ENCODE data around the gene MERTK.
A peak's percentile ranks its signal among the peaks of the same experiment; 100 is the strongest.

Gene MERTK

DNA sequence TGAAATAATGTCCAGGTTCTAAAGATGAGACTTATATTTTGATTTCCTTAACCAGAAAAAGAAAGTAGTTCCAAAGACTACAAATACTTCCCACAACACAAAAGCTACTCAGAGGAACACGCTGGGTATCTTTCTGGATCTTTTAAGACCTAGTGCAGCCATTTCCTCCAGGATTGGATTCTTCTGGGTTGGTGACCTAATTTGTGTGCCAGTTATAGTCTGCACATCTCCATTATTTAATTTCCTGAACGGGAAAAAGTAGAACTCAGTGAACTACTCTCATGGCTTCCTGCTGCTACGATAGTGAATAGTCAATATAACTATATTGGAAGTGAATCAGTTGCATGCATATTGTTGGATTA is 158.2 kb downstream of the MERTK start:
- TF ChIP-seq, protein P1, sequence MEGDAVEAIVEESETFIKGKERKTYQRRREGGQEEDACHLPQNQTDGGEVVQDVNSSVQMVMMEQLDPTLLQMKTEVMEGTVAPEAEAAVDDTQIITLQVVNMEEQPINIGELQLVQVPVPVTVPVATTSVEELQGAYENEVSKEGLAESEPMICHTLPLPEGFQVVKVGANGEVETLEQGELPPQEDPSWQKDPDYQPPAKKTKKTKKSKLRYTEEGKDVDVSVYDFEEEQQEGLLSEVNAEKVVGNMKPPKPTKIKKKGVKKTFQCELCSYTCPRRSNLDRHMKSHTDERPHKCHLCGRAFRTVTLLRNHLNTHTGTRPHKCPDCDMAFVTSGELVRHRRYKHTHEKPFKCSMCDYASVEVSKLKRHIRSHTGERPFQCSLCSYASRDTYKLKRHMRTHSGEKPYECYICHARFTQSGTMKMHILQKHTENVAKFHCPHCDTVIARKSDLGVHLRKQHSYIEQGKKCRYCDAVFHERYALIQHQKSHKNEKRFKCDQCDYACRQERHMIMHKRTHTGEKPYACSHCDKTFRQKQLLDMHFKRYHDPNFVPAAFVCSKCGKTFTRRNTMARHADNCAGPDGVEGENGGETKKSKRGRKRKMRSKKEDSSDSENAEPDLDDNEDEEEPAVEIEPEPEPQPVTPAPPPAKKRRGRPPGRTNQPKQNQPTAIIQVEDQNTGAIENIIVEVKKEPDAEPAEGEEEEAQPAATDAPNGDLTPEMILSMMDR (conservative IDR thresholded peaks at IDR 0.05; ENCODE audit: low read depth, low read length) = no peak
- H3K4me3 ChIP-seq (IDR thresholded peaks at IDR 0.05; ENCODE audit: insufficient read depth, low read depth, low read length) = no peak overlapping the region
- H4K20me1 ChIP-seq (ENCODE audit: insufficient read depth) = no peaks in the 10 kb centered on the region
- peaks cover 18% of the 10 kb centered on the region for H3K4me1 ChIP-seq (ENCODE audit: low read depth, poor library complexity, severe bottlenecking)
- no peak overlapping the region for H3K27ac ChIP-seq
- no peaks in the 10 kb centered on the region for H3K27me3 ChIP-seq (ENCODE audit: insufficient read depth, low read depth)
- no peak overlapping the region for H2AFZ ChIP-seq (ENCODE audit: low read depth)
- no peaks in the 10 kb centered on the region for H3K36me3 ChIP-seq (ENCODE audit: insufficient read depth)
- H3K4me2 ChIP-seq = peak overlapping the region; percentile 67
- 0 out of 2 replicates have a peak, but pooled peaks cover 13% of the 10 kb centered on the region for H3K79me2 ChIP-seq (ENCODE audit: insufficient read depth, low read depth)
- H3K9ac ChIP-seq = no peak overlapping the region; the same call in 1 of the 2 replicates

DNA sequence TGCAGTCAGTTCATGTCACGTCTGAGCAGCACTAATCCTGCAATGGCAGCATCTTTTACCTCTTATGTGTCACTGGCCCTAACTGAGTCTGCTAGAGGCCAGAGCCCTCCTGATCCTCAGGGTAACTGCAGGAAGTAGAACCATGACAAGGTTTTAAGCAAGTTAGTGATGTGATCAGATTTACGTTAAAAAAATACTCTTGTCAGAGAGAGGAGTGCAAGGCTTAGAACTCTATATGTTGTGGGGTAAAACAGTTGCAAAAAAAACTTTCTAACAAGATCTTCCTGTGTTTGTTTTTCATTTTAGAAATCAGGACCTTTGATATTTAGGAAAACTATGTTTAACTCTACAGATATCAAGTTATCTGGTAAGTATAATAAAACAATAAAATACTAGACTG is 161.3 kb downstream of the MERTK start:
- TF ChIP-seq, protein P1 (conservative IDR thresholded peaks at IDR 0.05; ENCODE audit: low read depth, low read length) = no peak
- no peak overlapping the region for H3K4me2 ChIP-seq
- no peaks in the 10 kb centered on the region for H3K27me3 ChIP-seq (ENCODE audit: insufficient read depth, low read depth)
- no peak overlapping the region for H2AFZ ChIP-seq (ENCODE audit: low read depth)
- H3K79me2 ChIP-seq (ENCODE audit: insufficient read depth, low read depth) = 0 out of 2 replicates have a peak, but pooled peaks cover 13% of the 10 kb centered on the region
- 0 out of 2 replicates have a peak, but pooled peaks cover 2% of the 10 kb centered on the region for H3K36me3 ChIP-seq (ENCODE audit: insufficient read depth)
- no peak overlapping the region for H3K27ac ChIP-seq
- peaks cover 11% of the 10 kb centered on the region for H3K4me1 ChIP-seq (ENCODE audit: low read depth, poor library complexity, severe bottlenecking)
- no peaks in the 10 kb centered on the region for H4K20me1 ChIP-seq (ENCODE audit: insufficient read depth)
- no peak overlapping the region for H3K4me3 ChIP-seq (IDR thresholded peaks at IDR 0.05; ENCODE audit: insufficient read depth, low read depth, low read length)
- H3K9ac ChIP-seq = no peak overlapping the region

DNA sequence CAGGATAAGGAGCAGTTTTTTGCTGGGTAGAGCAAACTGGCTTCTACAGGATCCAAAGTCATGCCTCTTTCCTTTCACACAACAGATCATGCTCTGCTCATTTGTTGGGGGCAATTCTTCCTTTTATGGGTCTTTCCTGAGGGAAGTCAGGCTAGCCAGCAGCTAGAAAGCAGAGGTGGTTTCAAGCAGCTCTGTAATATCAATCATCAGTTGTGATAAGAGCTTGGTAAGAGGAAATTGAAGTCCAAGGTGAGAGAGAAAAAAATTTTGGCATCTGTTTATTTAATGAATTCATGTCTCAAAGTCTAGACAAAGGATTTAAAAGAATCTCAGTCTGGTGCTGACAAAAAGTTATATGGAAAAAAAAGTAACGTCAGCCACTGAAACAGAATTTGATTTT is 162.9 kb downstream of the MERTK start:
- Histone ChIP-seq H3K4me3 (IDR thresholded peaks at IDR 0.05; ENCODE audit: insufficient read depth, low read depth, low read length) (no peak overlapping the region), H3K79me2 (ENCODE audit: insufficient read depth, low read depth) (0 out of 2 replicates have a peak, but pooled peaks cover 12% of the 10 kb centered on the region), H3K9ac (no peak overlapping the region), H3K4me2 (no peak overlapping the region), H3K27ac (no peak overlapping the region), H2AFZ (ENCODE audit: low read depth) (no peak overlapping the region), H4K20me1 (ENCODE audit: insufficient read depth) (no peaks in the 10 kb centered on the region), H3K36me3 (ENCODE audit: insufficient read depth) (0 out of 2 replicates have a peak, but pooled peaks cover 2% of the 10 kb centered on the region), H3K4me1 (ENCODE audit: low read depth, poor library complexity, severe bottlenecking) (peaks cover 23% of the 10 kb centered on the region), H3K27me3 (ENCODE audit: insufficient read depth, low read depth) (no peaks in the 10 kb centered on the region)
- TF ChIP-seq, protein P1 (conservative IDR thresholded peaks at IDR 0.05; ENCODE audit: low read depth, low read length) = no peak

DNA sequence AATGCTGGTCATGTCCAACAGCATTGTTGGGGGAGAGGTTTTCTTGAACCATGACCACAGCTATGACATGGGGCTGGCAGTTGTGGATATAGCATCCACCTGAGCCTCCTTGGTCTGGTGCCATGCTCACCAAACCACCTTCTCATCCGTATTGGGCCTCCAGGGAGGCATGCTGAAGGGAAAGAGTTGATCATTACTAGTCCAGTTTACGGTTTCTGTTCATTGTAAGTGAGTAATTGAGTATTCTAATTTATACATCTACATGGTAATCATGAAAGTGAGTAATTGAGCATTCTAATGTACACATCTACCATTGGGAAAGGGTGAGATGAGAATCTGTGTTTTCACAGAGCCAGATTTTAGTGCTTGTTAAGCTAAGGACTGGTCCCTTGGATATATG is 163.4 kb downstream of the MERTK start:
- Histone ChIP-seq H2AFZ (ENCODE audit: low read depth) (no peak overlapping the region), H3K4me3 (IDR thresholded peaks at IDR 0.05; ENCODE audit: insufficient read depth, low read depth, low read length) (no peak overlapping the region), H3K79me2 (ENCODE audit: insufficient read depth, low read depth) (0 out of 2 replicates have a peak, but pooled peaks cover 7% of the 10 kb centered on the region), H3K27ac (no peak overlapping the region), H3K9ac (no peak overlapping the region), H3K4me1 (ENCODE audit: low read depth, poor library complexity, severe bottlenecking) (peaks cover 24% of the 10 kb centered on the region), H3K4me2 (no peak overlapping the region), H4K20me1 (ENCODE audit: insufficient read depth) (no peaks in the 10 kb centered on the region), H3K27me3 (ENCODE audit: insufficient read depth, low read depth) (no peaks in the 10 kb centered on the region), H3K36me3 (ENCODE audit: insufficient read depth) (0 out of 2 replicates have a peak, but pooled peaks cover 2% of the 10 kb centered on the region)
- TF ChIP-seq, protein P1 (conservative IDR thresholded peaks at IDR 0.05; ENCODE audit: low read depth, low read length) = no peak

Measured in KMS-11 (cell line).